HepG2 (cell line): ENCODE measurements around the gene TGM1. TPM values are rescaled to one million over a fixed set of nuclear protein-coding genes. Genes with fewer than 3 reads are reported as not detected.

Experiments used
- ETV6 ChIP-seq: sonication (generic); formaldehyde crosslinking; conservative IDR thresholded peaks from 2 replicates; pipeline ENCODE4 v1.4.0; 2020; ENCODE audit warnings: missing genetic modification reagents
- FOSL1 ChIP-seq: sonication (generic); formaldehyde crosslinking; IDR thresholded peaks from 2 replicates; pipeline ENCODE4 v1.9.0; 2021; ENCODE audit warnings: missing genetic modification reagents, borderline replicate concordance
- HMG20B ChIP-seq: conservative IDR thresholded peaks from 2 replicates; pipeline ENCODE4 v1.6.1; 2016; ENCODE audit warnings: missing genetic modification reagents, missing compliant biosample characterization
- HOXA3 ChIP-seq: sonication (generic); formaldehyde crosslinking; IDR thresholded peaks from 2 replicates; pipeline ENCODE4 v1.5.0; 2020; ENCODE audit warnings: missing genetic modification reagents
- KLF15 ChIP-seq: sonication (generic); formaldehyde crosslinking; IDR thresholded peaks from 2 replicates; pipeline ENCODE4 v1.8.1; 2023; ENCODE audit warnings: borderline replicate concordance, mild to moderate bottlenecking, inconsistent platforms, missing genetic modification reagents, mixed read lengths
- MBD4 ChIP-seq: IDR thresholded peaks from 2 replicates; pipeline ENCODE4 v1.6.1; 2012; ENCODE audit warnings: low read length, inconsistent platforms, borderline replicate concordance
- NFE2L1 ChIP-seq: sonication (generic); formaldehyde crosslinking; IDR thresholded peaks from 2 replicates; pipeline ENCODE4 v1.4.0; 2020; ENCODE audit warnings: missing genetic modification reagents, mild to moderate bottlenecking, borderline replicate concordance
- NR2F6 ChIP-seq, 2 experiments: IDR thresholded peaks; 2 replicates each; pipeline ENCODE4 v1.6.1; 2016; ENCODE audit warnings: antibody characterized with exemption in 1 of 2, mild to moderate bottlenecking in 1 of 2
- SRY ChIP-seq: sonication (generic); formaldehyde crosslinking; IDR thresholded peaks from 2 replicates; pipeline ENCODE4 v1.8.0; 2022; ENCODE audit warnings: mild to moderate bottlenecking, missing genetic modification reagents
- TCF7 ChIP-seq: sonication (generic); IDR thresholded peaks from 2 replicates; pipeline ENCODE4 v1.6.1; 2016; ENCODE audit warnings: antibody characterized with exemption, low read depth
- YY1 ChIP-seq: IDR thresholded peaks from 2 replicates; pipeline ENCODE4 v1.6.1; 2011; ENCODE audit warnings: low read length, low read depth, moderate library complexity, mild to moderate bottlenecking; ENCODE audit not compliant: insufficient read depth, insufficient replicate concordance
- ZNF331 ChIP-seq: sonication (generic); formaldehyde crosslinking; IDR thresholded peaks from 2 replicates; pipeline ENCODE4 v1.4.0; 2020; ENCODE audit warnings: missing genetic modification reagents
- ZNF441 ChIP-seq: sonication (generic); formaldehyde crosslinking; IDR thresholded peaks from 2 replicates; pipeline ENCODE4 v1.7.0; 2021; ENCODE audit warnings: missing genetic modification reagents, borderline replicate concordance
- ZNF619 ChIP-seq: sonication (generic); formaldehyde crosslinking; IDR thresholded peaks from 2 replicates; pipeline ENCODE4 v1.4.0; 2020; ENCODE audit warnings: mild to moderate bottlenecking, missing genetic modification reagents
- ZNF7 ChIP-seq: IDR thresholded peaks from 2 replicates; pipeline ENCODE4 v1.6.1; 2016; ENCODE audit warnings: missing biosample characterization, missing genetic modification reagents
- polyA plus RNA-seq, 8 experiments: library from polyadenylated mRNA; depleted of rRNA in 3 of 8; stranded (reverse) in 7 of 8; unstranded in 1 of 8; fragments of >200 nt; fragmentation: Illumina TruSeq in 4 of 8; extraction: Trizol in 4 of 8; gene quantifications; 2 replicates each; pipeline versions ENCODE4 v1.2.1 to v1.2.3, GENCODE V29; 2011 to 2016; ENCODE audit warnings: low read depth in 4 of 8, missing spikeins in 1 of 8, mixed read lengths in 1 of 8; ENCODE audit not compliant: insufficient read depth in 1 of 8
- total RNA-seq, 5 experiments: library from RNA; depleted of rRNA; stranded (reverse); fragments of >200 nt; fragmentation: Illumina TruSeq; extraction: Trizol; gene quantifications; 2 replicates each; pipeline ENCODE4 v1.2.3, GENCODE V29; 2016; ENCODE audit warnings: low read depth in 1 of 5
- TF ChIP-seq, protein P1 (sequence below): sonication (generic); formaldehyde crosslinking; IDR thresholded peaks from 2 replicates; pipeline ENCODE4 v1.8.0; 2022; ENCODE audit warnings: mild to moderate bottlenecking, missing genetic modification reagents
- TF ChIP-seq, protein P2 (sequence below): sonication (generic); formaldehyde crosslinking; IDR thresholded peaks from 2 replicates; pipeline ENCODE4 v1.8.1; 2023; ENCODE audit warnings: mild to moderate bottlenecking, missing genetic modification reagents, borderline replicate concordance
- TF ChIP-seq, protein P3 (sequence below): IDR thresholded peaks from 2 replicates; pipeline ENCODE4 v1.6.1; 2016; ENCODE audit warnings: low read depth, control low read depth
- TF ChIP-seq, protein P4 (sequence below): sonication (generic); formaldehyde crosslinking; IDR thresholded peaks from 2 replicates; pipeline ENCODE4 v1.5.1; 2020; ENCODE audit warnings: mild to moderate bottlenecking, missing genetic modification reagents, borderline replicate concordance
- TF ChIP-seq, protein P5 (sequence below): sonication (generic); IDR thresholded peaks from 2 replicates; pipeline ENCODE4 v1.6.1; 2016; ENCODE audit warnings: low read depth, borderline replicate concordance

The TGM1 gene
- total and polyA plus RNA-seq, 2 of the 13 experiments (the other 11 are each of a cell fraction or from before 2014, with no cell fraction given) = 3.2 to 10.6 TPM

DNA sequence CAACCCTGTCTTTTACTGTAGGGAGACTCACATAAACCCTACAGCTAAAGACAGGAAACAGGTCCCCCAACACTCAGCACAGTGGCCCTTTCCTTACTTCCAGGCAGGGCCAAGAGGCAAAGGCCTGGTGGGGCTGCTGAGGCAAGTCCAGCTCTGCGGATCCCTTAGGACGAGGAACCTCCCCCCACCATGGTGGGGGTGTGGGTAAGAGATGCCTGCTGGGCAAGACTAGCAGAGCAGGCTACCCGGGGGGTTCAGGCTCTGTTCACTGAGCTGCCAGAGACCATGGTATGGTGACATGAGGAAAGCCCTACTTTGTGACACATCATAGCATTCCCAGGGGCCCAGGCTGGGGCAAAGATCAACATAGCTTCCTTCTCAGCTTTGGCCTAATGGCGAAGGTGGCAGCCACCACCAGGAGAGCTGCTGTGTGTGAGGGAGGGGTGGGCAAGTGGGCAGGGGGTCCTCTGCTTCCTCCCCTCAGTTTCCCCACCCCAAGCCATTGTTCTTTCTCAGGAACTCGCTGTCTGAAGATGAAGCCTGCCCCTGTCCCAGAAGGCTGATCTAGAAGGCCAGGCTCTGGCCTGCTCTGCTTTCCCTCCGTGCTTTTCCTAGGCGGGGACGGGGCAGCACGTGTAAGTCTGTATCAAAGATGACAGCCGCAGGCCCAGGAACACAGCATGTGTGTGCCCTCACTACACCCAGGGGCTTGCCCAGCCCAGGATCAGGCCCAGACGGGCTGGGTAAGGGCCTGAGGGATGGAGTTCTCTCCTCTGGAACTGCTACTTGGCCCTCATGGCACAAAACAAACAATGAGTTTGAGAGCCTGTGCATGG is 10.5 kb downstream of the TGM1 start (continued):
- TF ChIP-seq NFE2L1 (CRISPR knock-in tag) (0 out of 2 replicates have a peak, but pooled peaks have one; percentile 42), HOXA3 (CRISPR knock-in tag) (peak; percentile 82), ZNF619 (CRISPR knock-in tag) (peak; percentile 63; the same call in 1 of the 2 replicates), SRY (no peak), ZNF331 (CRISPR knock-in tag) (no peak), HMG20B (CRISPR knock-in tag) (no peak), ZNF441 (no peak), FOSL1 (CRISPR knock-in tag) (no peak), ZNF7 (CRISPR knock-in tag) (no peak; the same call in 1 of the 2 replicates), MBD4 (no peak), YY1 (peak; percentile 68), ETV6 (0 out of 2 replicates have a peak, but pooled peaks have one; percentile 23), KLF15 (CRISPR knock-in tag) (no peak), TCF7 (peak; percentile 41; the same call in 1 of the 2 replicates), NR2F6 (IDR thresholded peaks at IDR 0.05) (no peak), NR2F6 (CRISPR knock-in tag; IDR thresholded peaks at IDR 0.05) (peak; percentile 44; the same call in 1 of the 2 replicates)
- TF ChIP-seq, protein P1, sequence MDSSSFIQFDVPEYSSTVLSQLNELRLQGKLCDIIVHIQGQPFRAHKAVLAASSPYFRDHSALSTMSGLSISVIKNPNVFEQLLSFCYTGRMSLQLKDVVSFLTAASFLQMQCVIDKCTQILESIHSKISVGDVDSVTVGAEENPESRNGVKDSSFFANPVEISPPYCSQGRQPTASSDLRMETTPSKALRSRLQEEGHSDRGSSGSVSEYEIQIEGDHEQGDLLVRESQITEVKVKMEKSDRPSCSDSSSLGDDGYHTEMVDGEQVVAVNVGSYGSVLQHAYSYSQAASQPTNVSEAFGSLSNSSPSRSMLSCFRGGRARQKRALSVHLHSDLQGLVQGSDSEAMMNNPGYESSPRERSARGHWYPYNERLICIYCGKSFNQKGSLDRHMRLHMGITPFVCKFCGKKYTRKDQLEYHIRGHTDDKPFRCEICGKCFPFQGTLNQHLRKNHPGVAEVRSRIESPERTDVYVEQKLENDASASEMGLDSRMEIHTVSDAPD = no peak
- TF ChIP-seq, protein P2, sequence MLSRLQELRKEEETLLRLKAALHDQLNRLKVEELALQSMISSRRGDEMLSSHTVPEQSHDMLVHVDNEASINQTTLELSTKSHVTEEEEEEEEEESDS = no peak
- TF ChIP-seq, protein P3, sequence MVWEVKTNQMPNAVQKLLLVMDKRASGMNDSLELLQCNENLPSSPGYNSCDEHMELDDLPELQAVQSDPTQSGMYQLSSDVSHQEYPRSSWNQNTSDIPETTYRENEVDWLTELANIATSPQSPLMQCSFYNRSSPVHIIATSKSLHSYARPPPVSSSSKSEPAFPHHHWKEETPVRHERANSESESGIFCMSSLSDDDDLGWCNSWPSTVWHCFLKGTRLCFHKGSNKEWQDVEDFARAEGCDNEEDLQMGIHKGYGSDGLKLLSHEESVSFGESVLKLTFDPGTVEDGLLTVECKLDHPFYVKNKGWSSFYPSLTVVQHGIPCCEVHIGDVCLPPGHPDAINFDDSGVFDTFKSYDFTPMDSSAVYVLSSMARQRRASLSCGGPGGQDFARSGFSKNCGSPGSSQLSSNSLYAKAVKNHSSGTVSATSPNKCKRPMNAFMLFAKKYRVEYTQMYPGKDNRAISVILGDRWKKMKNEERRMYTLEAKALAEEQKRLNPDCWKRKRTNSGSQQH (CRISPR knock-in tag) = peak; percentile 92
- TF ChIP-seq, protein P4, sequence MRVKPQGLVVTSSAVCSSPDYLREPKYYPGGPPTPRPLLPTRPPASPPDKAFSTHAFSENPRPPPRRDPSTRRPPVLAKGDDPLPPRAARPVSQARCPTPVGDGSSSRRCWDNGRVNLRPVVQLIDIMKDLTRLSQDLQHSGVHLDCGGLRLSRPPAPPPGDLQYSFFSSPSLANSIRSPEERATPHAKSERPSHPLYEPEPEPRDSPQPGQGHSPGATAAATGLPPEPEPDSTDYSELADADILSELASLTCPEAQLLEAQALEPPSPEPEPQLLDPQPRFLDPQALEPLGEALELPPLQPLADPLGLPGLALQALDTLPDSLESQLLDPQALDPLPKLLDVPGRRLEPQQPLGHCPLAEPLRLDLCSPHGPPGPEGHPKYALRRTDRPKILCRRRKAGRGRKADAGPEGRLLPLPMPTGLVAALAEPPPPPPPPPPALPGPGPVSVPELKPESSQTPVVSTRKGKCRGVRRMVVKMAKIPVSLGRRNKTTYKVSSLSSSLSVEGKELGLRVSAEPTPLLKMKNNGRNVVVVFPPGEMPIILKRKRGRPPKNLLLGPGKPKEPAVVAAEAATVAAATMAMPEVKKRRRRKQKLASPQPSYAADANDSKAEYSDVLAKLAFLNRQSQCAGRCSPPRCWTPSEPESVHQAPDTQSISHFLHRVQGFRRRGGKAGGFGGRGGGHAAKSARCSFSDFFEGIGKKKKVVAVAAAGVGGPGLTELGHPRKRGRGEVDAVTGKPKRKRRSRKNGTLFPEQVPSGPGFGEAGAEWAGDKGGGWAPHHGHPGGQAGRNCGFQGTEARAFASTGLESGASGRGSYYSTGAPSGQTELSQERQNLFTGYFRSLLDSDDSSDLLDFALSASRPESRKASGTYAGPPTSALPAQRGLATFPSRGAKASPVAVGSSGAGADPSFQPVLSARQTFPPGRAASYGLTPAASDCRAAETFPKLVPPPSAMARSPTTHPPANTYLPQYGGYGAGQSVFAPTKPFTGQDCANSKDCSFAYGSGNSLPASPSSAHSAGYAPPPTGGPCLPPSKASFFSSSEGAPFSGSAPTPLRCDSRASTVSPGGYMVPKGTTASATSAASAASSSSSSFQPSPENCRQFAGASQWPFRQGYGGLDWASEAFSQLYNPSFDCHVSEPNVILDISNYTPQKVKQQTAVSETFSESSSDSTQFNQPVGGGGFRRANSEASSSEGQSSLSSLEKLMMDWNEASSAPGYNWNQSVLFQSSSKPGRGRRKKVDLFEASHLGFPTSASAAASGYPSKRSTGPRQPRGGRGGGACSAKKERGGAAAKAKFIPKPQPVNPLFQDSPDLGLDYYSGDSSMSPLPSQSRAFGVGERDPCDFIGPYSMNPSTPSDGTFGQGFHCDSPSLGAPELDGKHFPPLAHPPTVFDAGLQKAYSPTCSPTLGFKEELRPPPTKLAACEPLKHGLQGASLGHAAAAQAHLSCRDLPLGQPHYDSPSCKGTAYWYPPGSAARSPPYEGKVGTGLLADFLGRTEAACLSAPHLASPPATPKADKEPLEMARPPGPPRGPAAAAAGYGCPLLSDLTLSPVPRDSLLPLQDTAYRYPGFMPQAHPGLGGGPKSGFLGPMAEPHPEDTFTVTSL (CRISPR knock-in tag) = no peak
- TF ChIP-seq, protein P5, sequence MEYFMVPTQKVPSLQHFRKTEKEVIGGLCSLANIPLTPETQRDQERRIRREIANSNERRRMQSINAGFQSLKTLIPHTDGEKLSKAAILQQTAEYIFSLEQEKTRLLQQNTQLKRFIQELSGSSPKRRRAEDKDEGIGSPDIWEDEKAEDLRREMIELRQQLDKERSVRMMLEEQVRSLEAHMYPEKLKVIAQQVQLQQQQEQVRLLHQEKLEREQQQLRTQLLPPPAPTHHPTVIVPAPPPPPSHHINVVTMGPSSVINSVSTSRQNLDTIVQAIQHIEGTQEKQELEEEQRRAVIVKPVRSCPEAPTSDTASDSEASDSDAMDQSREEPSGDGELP = no peak
